Skeletal muscle cell (primary cell): ENCODE measurements around the gene EXOG.

Experiments
- DNase-seq: peaks from one replicate; pipeline ENCODE4 v3.0.0-alpha.2; 2010; ENCODE audit warnings: low read depth
- H3K4me3 ChIP-seq: 2 replicates; pipeline ENCODE4 v1.5.1; 2011; ENCODE audit warnings: low read depth, mild to moderate bottlenecking, control low read depth, low read length, moderate library complexity

EXOG gene

GRCh38 chr3:38538773-38539353 is 42.7 kb downstream of the EXOG start:
- DNase-seq: no peak
- H3K4me3 ChIP-seq: no peak overlapping the region

- DNase-seq: peak; percentile 27
- H3K4me3 ChIP-seq: no peak overlapping the region
Measured at GRCh38 chr3:38541806-38542205, 45.7 kb downstream of the EXOG start.

GRCh38 chr3:38542401-38543298 is 46.5 kb downstream of the EXOG start:
- peak; percentile 23 for DNase-seq
- H3K4me3 ChIP-seq: no peak overlapping the region

- DNase-seq: peak; percentile 21
- no peak overlapping the region for H3K4me3 ChIP-seq
Measured at GRCh38 chr3:38543586-38543985, 47.4 kb downstream of the EXOG start.

- H3K4me3 ChIP-seq: no peak overlapping the region
- no peak for DNase-seq
Measured at GRCh38 chr3:38544926-38545325, 48.8 kb downstream of the EXOG start.

GRCh38 chr3:38545550-38545949 is 49.4 kb downstream of the EXOG start:
- no peak for DNase-seq
- no peak overlapping the region for H3K4me3 ChIP-seq

- no peak overlapping the region for H3K4me3 ChIP-seq
- DNase-seq: no peak
Measured at GRCh38 chr3:38545983-38546382, 49.8 kb downstream of the EXOG start.

GRCh38 chr3:38548154-38548931 is 52.2 kb downstream of the EXOG start:
- DNase-seq: peak; percentile 17
- H3K4me3 ChIP-seq: no peak overlapping the region

GRCh38 chr3:38549082-38549481 is 52.9 kb downstream of the EXOG start:
- H3K4me3 ChIP-seq: no peak overlapping the region
- no peak for DNase-seq

- no peak overlapping the region for H3K4me3 ChIP-seq
- no peak for DNase-seq
Measured at GRCh38 chr3:38549486-38549885, 53.3 kb downstream of the EXOG start.

- H3K4me3 ChIP-seq: no peak overlapping the region
- no peak for DNase-seq
Measured at GRCh38 chr3:38549957-38550840, 54.1 kb downstream of the EXOG start.

- H3K4me3 ChIP-seq: no peak overlapping the region
- no peak for DNase-seq
Measured at GRCh38 chr3:38551026-38551832, 55.1 kb downstream of the EXOG start.

GRCh38 chr3:38552364-38552763 is 56.2 kb downstream of the EXOG start:
- no peak for DNase-seq
- no peak overlapping the region for H3K4me3 ChIP-seq

- H3K4me3 ChIP-seq: no peak overlapping the region
- DNase-seq: no peak
Measured at GRCh38 chr3:38553071-38553470, 56.9 kb downstream of the EXOG start.

- no peak for DNase-seq
- no peak overlapping the region for H3K4me3 ChIP-seq
Measured at GRCh38 chr3:38554127-38554827, 58.1 kb downstream of the EXOG start.

GRCh38 chr3:38555149-38555840 is 59.2 kb downstream of the EXOG start:
- DNase-seq: no peak
- H3K4me3 ChIP-seq: no peak overlapping the region

GRCh38 chr3:38555926-38556325 is 59.8 kb downstream of the EXOG start:
- H3K4me3 ChIP-seq: no peak overlapping the region
- DNase-seq: no peak
